Right atrium auricular region (tissue), 2 donors: ENCODE results near the gene SLC4A5. TPM values are rescaled to one million over a fixed set of nuclear protein-coding genes. Genes with fewer than 3 reads are reported as not detected.
A peak's percentile ranks its signal among the peaks of the same experiment; 100 is the strongest.

Source experiments
- DNase-seq: peaks from one replicate; pipeline ENCODE4 v3.0.0-alpha.2; 2019; ENCODE audit warnings: low spot score
- H3K27ac ChIP-seq, 2 donors: fragments of 200-600 bp; sonication (generic); 1 replicate in 1 of 2; 2 replicates in 1 of 2; pipeline ENCODE4 v1.5.1; 2016 to 2019
- H3K27me3 ChIP-seq, 2 donors: fragments of 200-600 bp; sonication (generic); one replicate each; pipeline versions ENCODE4 v1.5.1 to v1.6.0; 2017 to 2019
- H3K36me3 ChIP-seq: fragments of 200-600 bp; sonication (generic); one replicate; pipeline ENCODE4 v1.5.1; 2016
- H3K4me1 ChIP-seq, 2 donors: fragments of 200-600 bp; sonication (generic); one replicate each; pipeline versions ENCODE4 v1.5.1 to v1.6.0; 2017 to 2019
- H3K4me3 ChIP-seq, 2 donors: fragments of 200-600 bp; sonication (generic); 1 replicate in 1 of 2; 2 replicates in 1 of 2; pipeline ENCODE4 v1.5.1; 2017 to 2019; ENCODE audit warnings: mild to moderate bottlenecking in 1 of 2, moderate library complexity in 1 of 2
- H3K9me3 ChIP-seq, 2 donors: fragments of 200-600 bp; sonication (generic); one replicate each; pipeline ENCODE4 v1.5.1; 2019
- total RNA-seq, 2 donors: library from RNA; depleted of rRNA; stranded (reverse); fragments of >200 nt; gene quantifications; one replicate each; pipeline ENCODE4 v1.1.0, GENCODE V29; 2016
- TF ChIP-seq, protein P1 (sequence below), 2 donors: fragments of 200-600 bp; sonication (generic); IDR thresholded peaks; one replicate each; pipeline ENCODE4 v1.5.1; 2019; ENCODE audit warnings: antibody characterized with exemption in 2 of 2

SLC4A5 gene
- total RNA-seq, 2 donors from 2014 or later = 0.28 to 1.3 TPM

DNA sequence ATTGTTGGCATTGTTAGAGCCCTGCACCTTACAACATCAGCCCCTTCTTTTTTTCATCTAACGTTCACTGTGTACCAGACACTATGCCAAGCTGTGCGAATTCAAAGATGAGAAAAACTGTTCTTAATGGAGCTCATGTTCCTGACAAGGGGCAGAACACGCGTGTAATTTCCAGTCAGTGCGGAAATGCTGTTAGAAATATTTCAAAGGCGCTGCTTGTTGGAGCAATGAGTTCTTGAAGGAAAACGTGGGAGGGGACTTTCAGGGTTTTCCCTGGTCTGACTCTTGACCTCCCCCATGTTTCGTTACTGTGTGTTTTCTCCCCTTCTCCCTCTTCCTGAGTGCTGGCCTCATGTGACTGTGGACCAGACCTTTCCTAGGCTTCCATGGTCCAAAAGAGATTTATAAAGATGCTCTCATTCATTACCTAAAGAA is 143.3 kb downstream of the SLC4A5 start:
- H3K36me3 ChIP-seq = no peaks in the 10 kb centered on the region
- peaks cover 0 to 14% of the 10 kb centered on the region in 2 donors for H3K4me1 ChIP-seq
- no peaks in the 10 kb centered on the region for H3K9me3 ChIP-seq
- no peak for DNase-seq
- no peaks in the 10 kb centered on the region for H3K27me3 ChIP-seq
- H3K27ac ChIP-seq = peak overlapping the region; percentile 88 to 92
- TF ChIP-seq, protein P1, sequence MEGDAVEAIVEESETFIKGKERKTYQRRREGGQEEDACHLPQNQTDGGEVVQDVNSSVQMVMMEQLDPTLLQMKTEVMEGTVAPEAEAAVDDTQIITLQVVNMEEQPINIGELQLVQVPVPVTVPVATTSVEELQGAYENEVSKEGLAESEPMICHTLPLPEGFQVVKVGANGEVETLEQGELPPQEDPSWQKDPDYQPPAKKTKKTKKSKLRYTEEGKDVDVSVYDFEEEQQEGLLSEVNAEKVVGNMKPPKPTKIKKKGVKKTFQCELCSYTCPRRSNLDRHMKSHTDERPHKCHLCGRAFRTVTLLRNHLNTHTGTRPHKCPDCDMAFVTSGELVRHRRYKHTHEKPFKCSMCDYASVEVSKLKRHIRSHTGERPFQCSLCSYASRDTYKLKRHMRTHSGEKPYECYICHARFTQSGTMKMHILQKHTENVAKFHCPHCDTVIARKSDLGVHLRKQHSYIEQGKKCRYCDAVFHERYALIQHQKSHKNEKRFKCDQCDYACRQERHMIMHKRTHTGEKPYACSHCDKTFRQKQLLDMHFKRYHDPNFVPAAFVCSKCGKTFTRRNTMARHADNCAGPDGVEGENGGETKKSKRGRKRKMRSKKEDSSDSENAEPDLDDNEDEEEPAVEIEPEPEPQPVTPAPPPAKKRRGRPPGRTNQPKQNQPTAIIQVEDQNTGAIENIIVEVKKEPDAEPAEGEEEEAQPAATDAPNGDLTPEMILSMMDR (IDR thresholded peaks at IDR 0.05) = no peak
- peak overlapping the region; percentile 55 to 83 for H3K4me3 ChIP-seq

DNA sequence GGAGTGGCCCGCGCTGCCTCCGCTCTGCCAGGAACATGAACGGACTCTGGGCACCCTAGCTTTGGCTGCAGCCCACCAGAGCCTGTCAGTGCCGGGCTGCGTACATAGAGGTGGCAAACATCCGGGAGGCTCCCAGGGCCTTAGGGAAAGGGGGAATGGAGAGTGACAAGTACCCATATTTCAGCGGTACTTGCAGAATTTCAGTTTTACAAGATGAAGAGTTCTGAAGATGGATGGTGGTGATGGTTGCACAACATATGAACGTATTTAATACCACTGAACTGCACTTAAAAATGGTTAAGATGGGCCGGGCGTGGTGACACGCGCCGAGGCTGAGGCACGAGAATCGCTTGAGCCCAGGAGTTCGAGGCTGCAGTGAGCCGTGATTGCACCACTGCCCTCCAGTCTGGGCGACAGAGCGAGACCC is 143.9 kb downstream of the SLC4A5 start:
- no peaks in the 10 kb centered on the region for H3K9me3 ChIP-seq

DNA sequence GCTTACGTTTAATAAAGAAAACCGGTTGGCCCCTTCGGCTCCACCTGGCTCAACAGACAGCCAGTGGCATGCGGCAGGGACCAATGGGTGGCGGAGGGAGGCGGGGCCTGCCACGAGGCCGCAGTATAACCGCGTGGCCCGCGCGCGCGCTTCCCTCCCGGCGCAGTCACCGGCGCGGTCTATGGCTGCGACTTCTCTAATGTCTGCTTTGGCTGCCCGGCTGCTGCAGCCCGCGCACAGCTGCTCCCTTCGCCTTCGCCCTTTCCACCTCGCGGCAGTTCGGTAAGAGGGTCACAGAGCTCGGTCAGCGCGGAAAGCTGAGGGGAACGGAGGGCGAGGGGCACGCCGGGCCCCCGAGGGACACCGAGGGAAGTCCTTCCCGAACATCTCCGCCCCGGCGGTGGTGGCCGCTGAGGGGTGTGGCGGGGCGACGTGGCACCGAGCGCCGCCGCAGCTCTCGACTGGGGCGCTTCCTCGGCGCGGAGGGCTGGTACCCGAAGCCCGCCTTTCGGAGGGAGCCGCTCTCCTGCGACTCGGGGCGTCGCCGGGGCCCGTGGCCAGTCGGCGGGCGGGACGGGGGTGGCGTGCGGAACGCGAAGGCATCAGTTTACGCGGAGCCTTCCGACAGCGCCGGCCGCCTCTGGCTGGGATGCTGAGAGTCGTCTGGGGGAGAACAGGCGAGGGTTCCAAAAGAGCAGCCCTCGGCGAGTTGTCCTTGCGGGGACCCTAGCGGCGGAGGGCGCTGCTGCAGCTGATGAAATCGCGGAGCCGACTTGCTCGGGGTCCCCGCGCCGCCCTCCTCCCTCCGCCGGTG is 144.5 kb downstream of the SLC4A5 start, which contains the start of gene MTHFD2:
Gene MTHFD2, plus strand, starts transcription at position 155 of the 814 bp plus-strand sequence. Its CDS starts 27 bp downstream, at position 182.
- peak within 1 kb of the TSS; percentile 55 to 83 for H3K4me3 ChIP-seq
- no peaks in the 10 kb centered on the region for H3K9me3 ChIP-seq
- peak within 1 kb of the TSS; percentile 88 to 92 for H3K27ac ChIP-seq
- no peaks in the 10 kb centered on the region for H3K36me3 ChIP-seq
- TF ChIP-seq, protein P1 (IDR thresholded peaks at IDR 0.05) = peak; percentile 77 to 80
- no peaks in the 10 kb centered on the region for H3K27me3 ChIP-seq
- H3K4me1 ChIP-seq = peaks cover 0 to 14% of the 10 kb centered on the region in 2 donors
- peak; percentile 94 for DNase-seq

More for the DNA sequence above, 143.9 kb downstream of the SLC4A5 start:
- H3K27me3 ChIP-seq = no peaks in the 10 kb centered on the region
- peak overlapping the region; percentile 88 to 92 for H3K27ac ChIP-seq
- no peak for DNase-seq
- H3K36me3 ChIP-seq = no peaks in the 10 kb centered on the region
- TF ChIP-seq, protein P1 (IDR thresholded peaks at IDR 0.05) = no peak
- peak overlapping the region; percentile 55 to 83 for H3K4me3 ChIP-seq
- peaks cover 0 to 14% of the 10 kb centered on the region in 2 donors for H3K4me1 ChIP-seq

DNA sequence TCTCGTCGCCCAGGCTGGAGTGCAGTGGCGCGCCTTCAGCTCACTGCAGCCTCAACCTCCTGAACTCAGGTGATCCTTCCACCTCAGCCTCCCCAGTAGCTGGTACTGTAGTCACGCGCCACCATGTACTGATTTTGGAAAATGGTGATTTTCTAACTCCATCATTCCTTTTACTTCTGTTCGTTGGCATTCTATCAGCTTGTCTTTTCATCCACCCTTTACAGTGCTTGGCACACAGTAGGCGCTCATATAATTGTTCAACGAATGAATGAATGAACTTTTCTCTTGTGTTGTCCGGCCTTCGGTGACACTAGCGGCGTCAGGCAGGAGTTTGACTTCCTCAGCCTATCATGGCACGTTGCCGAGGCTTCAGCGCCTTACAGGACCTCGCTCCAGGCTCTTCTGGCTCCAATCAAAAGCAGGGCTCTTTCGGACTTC is 145.2 kb downstream of the SLC4A5 start:
- TF ChIP-seq, protein P1 (IDR thresholded peaks at IDR 0.05) = no peak
- no peaks in the 10 kb centered on the region for H3K27me3 ChIP-seq
- H3K36me3 ChIP-seq = no peaks in the 10 kb centered on the region
- DNase-seq = no peak
- H3K4me3 ChIP-seq = peak overlapping the region; percentile 55 to 83
- peaks cover 0 to 14% of the 10 kb centered on the region in 2 donors for H3K4me1 ChIP-seq
- H3K27ac ChIP-seq = peak overlapping the region; percentile 88 to 92
- H3K9me3 ChIP-seq = no peaks in the 10 kb centered on the region

DNA sequence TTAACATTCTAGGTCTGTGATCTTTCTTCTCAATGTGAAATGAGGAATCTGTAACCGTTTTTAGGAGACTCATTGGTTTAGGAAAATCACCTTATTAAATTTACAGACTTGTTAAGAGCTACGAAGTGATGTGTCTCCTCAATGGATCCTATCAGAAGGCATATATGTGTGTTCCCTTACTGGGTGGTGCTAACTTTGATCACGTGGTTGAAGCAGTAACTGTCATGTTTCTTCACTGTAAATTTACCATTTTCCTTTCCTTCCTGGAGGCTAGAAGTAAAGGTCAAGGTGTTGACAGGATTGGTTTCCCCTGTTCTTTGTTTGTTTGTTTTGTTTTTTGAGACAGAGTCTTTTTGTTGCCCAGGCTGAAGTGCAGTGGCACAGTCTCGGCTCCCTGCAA is 146.2 kb downstream of the SLC4A5 start:
- H3K9me3 ChIP-seq = no peaks in the 10 kb centered on the region
- DNase-seq = no peak
- H3K4me3 ChIP-seq = no peak overlapping the region
- no peak overlapping the region for H3K27ac ChIP-seq
- peaks cover 0 to 14% of the 10 kb centered on the region in 2 donors for H3K4me1 ChIP-seq
- TF ChIP-seq, protein P1 (IDR thresholded peaks at IDR 0.05) = no peak
- H3K36me3 ChIP-seq = no peaks in the 10 kb centered on the region
- no peaks in the 10 kb centered on the region for H3K27me3 ChIP-seq
